GM23338 (cell line): Measurements from ENCODE around the gene SHC4. TPM values are rescaled to one million over a fixed set of nuclear protein-coding genes. Genes with fewer than 3 reads are reported as not detected.

ENCODE experiments used
- CREB1 ChIP-seq: fragments of 250-450 bp; sonication (Bioruptor Pico); IDR thresholded peaks from 2 replicates; pipeline ENCODE4 v1.5.0; 2020; ENCODE audit warnings: low read depth, mild to moderate bottlenecking, moderate library complexity
- CTCF ChIP-seq, 2 experiments: fragments of 200-600 bp in 1 of 2; sonication (generic) in 1 of 2; conservative IDR thresholded peaks; 2 replicates each; pipeline versions ENCODE4 v1.5.1 to v1.6.1; 2016 to 2017; ENCODE audit warnings: antibody characterized with exemption in 2 of 2, low read depth in 2 of 2, mild to moderate bottlenecking in 2 of 2, moderate library complexity in 1 of 2
- REST ChIP-seq: IDR thresholded peaks from one replicate; pipeline ENCODE4 v1.6.1; 2018; ENCODE audit warnings: antibody characterized with exemption; ENCODE audit not compliant: unreplicated experiment
- ZNF114 ChIP-seq: fragments of 250-450 bp; sonication (Bioruptor Pico); IDR thresholded peaks from 2 replicates; pipeline ENCODE4 v1.5.0; 2020; ENCODE audit warnings: mild to moderate bottlenecking, moderate library complexity
- ZNF462 ChIP-seq: fragments of 250-450 bp; sonication (Bioruptor Pico); IDR thresholded peaks from 2 replicates; pipeline ENCODE4 v1.5.0; 2020; ENCODE audit warnings: mild to moderate bottlenecking, moderate library complexity
- polyA plus RNA-seq: library from polyadenylated mRNA; unstranded; fragments of >200 nt; fragmentation: Nextera tagmentation; extraction: Ambion mirVana; gene quantifications from 2 replicates; pipeline ENCODE4 v1.2.1, GENCODE V29; 2016
- total RNA-seq: library from RNA; depleted of rRNA; stranded (reverse); fragments of >200 nt; shearing (Covaris generic); gene quantifications from 2 replicates; pipeline ENCODE4 v1.2.3, GENCODE V29; 2014

Gene SHC4
- total and polyA plus RNA-seq, 2 experiments from 2014 or later = 0.21 to 0.32 TPM

- TF ChIP-seq ZNF462 (CRISPR knock-in tag) (no peak), ZNF114 (CRISPR knock-in tag) (no peak), CTCF (conservative IDR thresholded peaks at IDR 0.05; ENCODE audit: low read depth in 2 of 2) (no peak), CREB1 (CRISPR knock-in tag) (no peak), REST (no peak)
Observed at GRCh38 chr15:48946840-48947187, 16.9 kb downstream of the SHC4 start (continued).
